ENCODE results near the gene POLK. TPM values are rescaled to one million over a fixed set of nuclear protein-coding genes. Genes with fewer than 3 reads are reported as not detected.

POLK gene
- total RNA-seq, 1 experiment from 2014 or later: 20.9 TPM

DNA sequence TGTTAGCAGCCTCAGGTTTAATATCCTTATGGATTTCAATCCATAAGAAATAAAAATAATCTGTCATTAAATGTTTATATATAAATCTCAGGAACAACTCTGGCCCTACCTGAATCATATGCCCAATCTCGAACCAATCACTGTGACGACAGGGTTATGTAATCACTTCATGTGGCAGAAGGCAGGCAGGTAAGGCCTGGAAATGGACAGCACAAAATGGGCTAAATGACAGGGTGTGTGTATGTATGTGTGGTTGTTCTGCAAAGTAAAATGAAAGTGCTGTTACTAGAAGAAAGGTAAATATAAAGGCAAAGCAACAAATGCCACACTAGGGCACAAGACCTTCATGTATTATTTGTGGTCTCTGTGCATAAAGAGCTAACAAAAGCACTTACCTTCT lies 119.2 kb downstream of the POLK start:
- H3K36me3 ChIP-seq (ENCODE audit: low read depth): no peaks in the 10 kb centered on the region
- no peak overlapping the region for H2AFZ ChIP-seq
- no peaks in the 10 kb centered on the region for H3K27me3 ChIP-seq (ENCODE audit: insufficient read depth, low read depth)
- no peaks in the 10 kb centered on the region for H3K79me2 ChIP-seq (ENCODE audit: low read depth)
- intact Hi-C loops (cut with micrococcal nuclease; ENCODE audit: unreplicated experiment): no loop called here
- no peaks in the 10 kb centered on the region for H3K9me2 ChIP-seq (ENCODE audit: insufficient read depth)
- CTCF ChIA-PET: no interaction called here
- H3K4me2 ChIP-seq: no peak overlapping the region
- H3K9me3 ChIP-seq (ENCODE audit: insufficient read depth, low read depth): no peaks in the 10 kb centered on the region
- POLR2A ChIA-PET (ENCODE audit: unreplicated experiment): no interaction called here
- no peaks in the 10 kb centered on the region for H3K4me1 ChIP-seq (replicated peaks; ENCODE audit: insufficient read depth)
- H3F3A ChIP-seq (ENCODE audit: insufficient read depth, low read depth): no peaks in the 10 kb centered on the region
- no peak overlapping the region for H3K4me3 ChIP-seq
- H3K27ac ChIP-seq: no peak overlapping the region
- no peaks in the 10 kb centered on the region for H4K20me1 ChIP-seq (ENCODE audit: insufficient read depth)
- no peak for TF ChIP-seq EZH2 (IDR thresholded peaks at IDR 0.05; ENCODE audit: low read depth)
- TF ChIP-seq, protein P1, sequence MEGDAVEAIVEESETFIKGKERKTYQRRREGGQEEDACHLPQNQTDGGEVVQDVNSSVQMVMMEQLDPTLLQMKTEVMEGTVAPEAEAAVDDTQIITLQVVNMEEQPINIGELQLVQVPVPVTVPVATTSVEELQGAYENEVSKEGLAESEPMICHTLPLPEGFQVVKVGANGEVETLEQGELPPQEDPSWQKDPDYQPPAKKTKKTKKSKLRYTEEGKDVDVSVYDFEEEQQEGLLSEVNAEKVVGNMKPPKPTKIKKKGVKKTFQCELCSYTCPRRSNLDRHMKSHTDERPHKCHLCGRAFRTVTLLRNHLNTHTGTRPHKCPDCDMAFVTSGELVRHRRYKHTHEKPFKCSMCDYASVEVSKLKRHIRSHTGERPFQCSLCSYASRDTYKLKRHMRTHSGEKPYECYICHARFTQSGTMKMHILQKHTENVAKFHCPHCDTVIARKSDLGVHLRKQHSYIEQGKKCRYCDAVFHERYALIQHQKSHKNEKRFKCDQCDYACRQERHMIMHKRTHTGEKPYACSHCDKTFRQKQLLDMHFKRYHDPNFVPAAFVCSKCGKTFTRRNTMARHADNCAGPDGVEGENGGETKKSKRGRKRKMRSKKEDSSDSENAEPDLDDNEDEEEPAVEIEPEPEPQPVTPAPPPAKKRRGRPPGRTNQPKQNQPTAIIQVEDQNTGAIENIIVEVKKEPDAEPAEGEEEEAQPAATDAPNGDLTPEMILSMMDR (conservative IDR thresholded peaks at IDR 0.05): no peak
- DNase-seq: no peak
- no TSS peak for BruUV-seq (replicated peaks)

DNA sequence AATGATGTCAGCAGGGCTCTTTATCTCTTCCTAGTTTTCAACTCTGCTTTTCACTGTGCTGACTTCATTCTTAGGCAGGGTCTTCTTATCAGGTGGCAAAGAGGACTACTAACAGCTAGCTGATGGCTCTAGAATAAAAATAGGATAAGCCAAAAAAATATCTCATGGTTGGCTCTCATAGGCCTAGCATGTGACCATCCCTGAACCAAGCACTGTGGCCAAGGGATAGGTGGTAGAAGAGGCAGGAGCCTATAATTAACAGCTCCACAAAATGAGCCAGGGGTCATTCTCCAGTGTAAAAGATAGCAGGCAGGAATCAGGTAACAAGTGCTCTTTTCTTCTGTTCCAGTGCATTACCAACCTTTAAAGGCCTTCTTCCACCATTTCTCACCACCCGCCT lies 120.6 kb downstream of the POLK start:
- POLR2A ChIA-PET (ENCODE audit: unreplicated experiment): no interaction called here
- H3K27me3 ChIP-seq (ENCODE audit: insufficient read depth, low read depth): no peaks in the 10 kb centered on the region
- BruUV-seq (replicated peaks): no TSS peak
- no peaks in the 10 kb centered on the region for H3F3A ChIP-seq (ENCODE audit: insufficient read depth, low read depth)
- no peaks in the 10 kb centered on the region for H3K4me1 ChIP-seq (replicated peaks; ENCODE audit: insufficient read depth)
- H2AFZ ChIP-seq: no peak overlapping the region
- intact Hi-C loops (cut with micrococcal nuclease; ENCODE audit: unreplicated experiment): no loop called here
- no peak for TF ChIP-seq EZH2 (IDR thresholded peaks at IDR 0.05; ENCODE audit: low read depth)
- TF ChIP-seq, protein P1 (conservative IDR thresholded peaks at IDR 0.05): no peak
- no peak overlapping the region for H3K4me3 ChIP-seq
- H4K20me1 ChIP-seq (ENCODE audit: insufficient read depth): no peaks in the 10 kb centered on the region
- CTCF ChIA-PET: no interaction called here
- H3K27ac ChIP-seq: no peak overlapping the region
- DNase-seq: no peak
- H3K9me3 ChIP-seq (ENCODE audit: insufficient read depth, low read depth): no peaks in the 10 kb centered on the region
- H3K9me2 ChIP-seq (ENCODE audit: insufficient read depth): no peaks in the 10 kb centered on the region
- H3K4me2 ChIP-seq: no peak overlapping the region
- H3K36me3 ChIP-seq (ENCODE audit: low read depth): no peaks in the 10 kb centered on the region
- H3K79me2 ChIP-seq (ENCODE audit: low read depth): no peaks in the 10 kb centered on the region

DNA sequence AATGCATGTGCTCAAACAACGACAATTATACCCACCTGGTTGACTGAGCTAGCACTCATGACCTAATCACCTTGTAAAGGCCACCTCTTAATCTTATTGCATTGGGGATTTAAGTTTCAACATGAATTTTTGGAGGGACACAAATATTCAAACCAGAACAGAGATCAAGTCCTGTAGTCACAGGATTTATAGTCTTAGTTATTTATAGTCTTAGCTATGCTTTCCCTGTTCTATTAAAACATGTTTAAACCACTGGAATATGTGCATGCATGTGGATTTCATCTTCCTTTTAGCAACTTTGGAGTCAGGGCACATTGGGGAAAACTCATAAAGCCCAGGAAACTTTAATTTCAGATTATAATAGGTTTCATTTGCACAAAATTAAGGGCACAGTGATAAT lies 126.3 kb downstream of the POLK start:
- H3K36me3 ChIP-seq (ENCODE audit: low read depth): no peaks in the 10 kb centered on the region
- intact Hi-C loops (cut with micrococcal nuclease; ENCODE audit: unreplicated experiment): no loop called here
- H3K27ac ChIP-seq: no peak overlapping the region
- H3F3A ChIP-seq (ENCODE audit: insufficient read depth, low read depth): peaks cover 7% of the 10 kb centered on the region; the same call in 1 of the 2 replicates
- H3K27me3 ChIP-seq (ENCODE audit: insufficient read depth, low read depth): no peaks in the 10 kb centered on the region
- ChIA-PET POLR2A (ENCODE audit: unreplicated experiment) (no interaction called here), CTCF (no interaction called here)
- no peak for DNase-seq
- peaks cover 20% of the 10 kb centered on the region for H3K4me1 ChIP-seq (replicated peaks; ENCODE audit: insufficient read depth)
- no peak overlapping the region for H3K4me2 ChIP-seq
- no peaks in the 10 kb centered on the region for H3K79me2 ChIP-seq (ENCODE audit: low read depth)
- no peak overlapping the region for H2AFZ ChIP-seq
- no peaks in the 10 kb centered on the region for H3K9me2 ChIP-seq (ENCODE audit: insufficient read depth)
- no TSS peak for BruUV-seq (replicated peaks)
- H3K9me3 ChIP-seq (ENCODE audit: insufficient read depth, low read depth): no peaks in the 10 kb centered on the region
- H4K20me1 ChIP-seq (ENCODE audit: insufficient read depth): no peaks in the 10 kb centered on the region
- TF ChIP-seq, protein P1 (conservative IDR thresholded peaks at IDR 0.05): no peak
- TF ChIP-seq EZH2 (IDR thresholded peaks at IDR 0.05; ENCODE audit: low read depth): no peak
- no peak overlapping the region for H3K4me3 ChIP-seq
